NOMO-1 treated with DMSO at 0.1 percent for 48 hours (cell line): ENCODE results near the gene USO1.
A peak's percentile ranks its signal among the peaks of the same experiment; 100 is the strongest.
"Not testable (repeated sequence)": the region's sequence is repeated elsewhere in the genome, so short reads cannot be mapped to it uniquely, and the experiment has no call there.

ENCODE experiments used
- DNase-seq: peaks from one replicate; lab custom pipeline; 2025; ENCODE audit not compliant: unreplicated experiment; lab: John Stamatoyannopoulos, UW

USO1 gene

GRCh38 chr4:75769036-75769435, 44.7 kb downstream of the USO1 start:
- DNase-seq: no peak

DNA sequence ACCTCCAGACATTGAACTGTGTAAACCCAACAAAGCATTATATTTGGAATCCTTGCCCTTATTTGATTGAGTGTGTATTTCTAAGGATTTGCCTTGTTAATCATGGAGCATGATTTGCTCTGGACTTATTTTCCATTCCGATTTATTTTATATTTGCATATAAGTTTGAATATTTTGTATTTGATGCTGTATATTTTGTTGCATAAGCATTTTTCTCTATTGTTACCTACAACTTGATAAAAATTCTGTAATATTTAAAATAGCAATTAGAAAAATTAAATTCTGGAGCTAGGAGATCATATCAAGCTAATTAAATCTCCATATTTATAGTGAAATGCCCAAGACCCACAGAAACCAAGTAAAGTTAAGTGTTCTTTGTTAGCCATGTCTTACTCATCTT, 47.2 kb downstream of the USO1 start:
- DNase-seq: no peak

GRCh38 chr4:75777589-75777988, 53.2 kb downstream of the USO1 start:
- DNase-seq: no peak

- DNase-seq: no peak
Observed at GRCh38 chr4:75779105-75779757, 54.9 kb downstream of the USO1 start.

GRCh38 chr4:75781305-75781704, 56.9 kb downstream of the USO1 start:
- DNase-seq: no peak

GRCh38 chr4:75786526-75786925, 62.1 kb downstream of the USO1 start:
- no peak for DNase-seq

DNA sequence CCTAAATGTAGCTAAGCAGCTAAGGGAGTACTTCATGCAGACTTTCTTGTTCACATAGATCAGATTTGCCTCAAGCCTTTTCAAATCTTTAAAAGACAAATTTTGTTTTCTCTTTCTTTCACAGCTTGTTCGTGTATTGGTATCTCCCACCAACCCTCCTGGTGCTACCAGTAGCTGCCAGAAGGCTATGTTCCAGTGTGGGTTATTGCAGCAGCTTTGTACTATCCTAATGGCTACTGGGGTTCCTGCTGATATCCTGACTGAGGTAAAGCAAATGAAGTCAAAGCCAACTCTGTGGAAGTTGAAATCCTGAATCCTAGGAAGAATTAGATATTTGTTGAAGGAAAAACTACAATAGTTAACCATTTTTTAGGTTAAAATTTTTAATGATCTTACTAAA, 62.6 kb downstream of the USO1 start:
- no peak for DNase-seq

DNA sequence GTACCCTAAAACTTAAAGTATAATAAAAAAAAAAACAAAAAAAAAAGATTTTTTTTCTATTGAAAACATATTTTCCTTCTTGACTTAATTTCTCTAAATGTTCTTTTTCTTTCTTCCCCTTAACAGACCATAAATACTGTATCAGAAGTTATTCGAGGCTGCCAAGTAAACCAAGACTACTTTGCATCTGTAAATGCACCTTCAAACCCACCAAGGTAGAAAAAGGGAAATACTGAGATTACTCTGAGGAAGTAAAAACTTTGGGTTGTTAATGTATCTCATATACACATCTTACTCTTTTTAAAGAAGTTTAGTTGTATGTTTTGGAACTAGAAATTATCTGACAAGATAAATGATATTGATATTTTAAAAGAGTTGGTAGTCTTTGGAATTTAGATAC, 65.6 kb downstream of the USO1 start:
- no peak for DNase-seq

GRCh38 chr4:75800972-75801371, 76.6 kb downstream of the USO1 start:
- no peak for DNase-seq

- not testable (repeated sequence) for DNase-seq
Observed at GRCh38 chr4:75806035-75806434, 81.7 kb downstream of the USO1 start.

DNA sequence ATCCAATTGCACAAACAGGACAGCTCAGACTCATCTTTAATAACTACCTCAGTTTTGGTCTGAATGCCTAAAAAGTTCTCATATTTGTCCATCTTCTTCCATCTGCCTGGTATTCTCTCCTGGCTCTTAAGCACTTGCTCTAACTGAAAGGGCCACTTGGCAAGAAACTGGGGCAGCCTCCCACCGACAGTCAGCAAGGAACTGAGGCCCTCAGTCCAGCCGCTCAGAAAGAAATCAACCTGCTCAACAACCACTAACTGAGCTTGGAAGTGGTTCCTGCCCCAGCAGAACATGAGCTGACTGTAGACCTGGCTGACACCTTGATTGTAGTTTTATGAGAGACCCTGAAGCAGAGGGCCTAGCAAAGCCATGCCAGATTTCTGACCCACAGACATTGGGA, 93.5 kb downstream of the USO1 start:
- DNase-seq: no peak

DNA sequence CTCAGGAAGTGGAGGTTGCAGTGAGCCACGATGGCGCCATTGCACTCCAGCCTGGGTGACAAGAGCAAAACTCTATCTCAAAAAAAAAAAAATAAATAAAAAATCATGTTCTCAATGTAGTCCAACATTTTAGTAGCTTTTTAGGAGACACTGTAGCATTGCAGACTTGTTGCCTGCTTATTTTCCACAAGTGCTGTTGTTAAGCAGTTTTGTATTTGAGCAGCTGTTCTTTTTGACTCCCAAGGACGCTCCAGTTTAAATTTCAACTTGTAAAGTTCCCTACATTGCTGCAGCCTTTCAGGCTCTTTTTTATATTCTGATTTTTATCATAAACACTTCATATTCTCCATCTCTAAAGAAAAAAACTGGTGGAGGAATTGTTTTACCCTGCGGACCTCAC, 94.7 kb downstream of the USO1 start:
- no peak for DNase-seq

- no peak for DNase-seq
Observed at GRCh38 chr4:75820197-75820596, 95.8 kb downstream of the USO1 start.

DNA sequence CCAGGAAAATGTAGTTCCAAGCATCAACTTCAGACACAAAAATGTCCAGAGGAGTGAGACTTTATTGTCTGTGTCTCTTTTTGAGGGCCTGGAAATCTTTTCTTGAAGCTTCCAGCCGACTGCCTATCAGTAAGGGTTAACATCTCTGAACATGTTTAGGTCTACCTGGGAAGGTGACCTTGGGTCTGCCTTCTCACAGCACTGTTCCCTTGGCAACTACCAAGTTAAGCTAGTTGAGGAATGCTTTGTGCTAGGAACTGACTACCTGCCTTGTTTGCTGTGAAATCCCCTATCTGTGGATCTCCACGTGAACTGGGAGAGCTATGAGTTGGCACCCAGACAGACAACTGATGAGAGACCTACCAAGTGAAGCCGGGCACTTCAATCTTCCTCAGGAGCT, 96.3 kb downstream of the USO1 start:
- no peak for DNase-seq

DNA sequence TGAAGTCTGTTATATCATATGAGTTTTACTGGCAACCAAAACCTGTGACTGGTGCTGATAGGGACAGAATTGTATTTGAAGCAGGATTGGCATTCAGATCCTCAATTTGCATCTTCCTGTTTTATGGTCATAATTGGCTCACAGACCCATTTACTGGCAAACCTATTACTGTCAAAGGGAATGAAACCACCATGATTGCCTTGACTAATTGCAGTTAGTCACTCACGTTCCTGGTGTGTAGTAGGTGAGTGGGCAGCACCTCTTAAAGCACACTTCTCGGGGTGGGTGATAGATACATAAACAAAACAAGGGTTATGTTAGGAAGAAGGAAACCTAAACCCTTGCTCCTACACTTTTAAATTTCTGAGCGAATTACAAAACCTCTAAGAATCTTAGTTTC, 96.8 kb downstream of the USO1 start:
- peak; percentile 8 for DNase-seq

- DNase-seq: no peak
Observed at GRCh38 chr4:75821966-75822365, 97.6 kb downstream of the USO1 start.

- DNase-seq: no peak
Observed at GRCh38 chr4:75822416-75822815, 98.0 kb downstream of the USO1 start.

- no peak for DNase-seq
Observed at GRCh38 chr4:75823812-75824211, 99.4 kb downstream of the USO1 start.

GRCh38 chr4:75830906-75831305, 106.5 kb downstream of the USO1 start:
- DNase-seq: no peak

GRCh38 chr4:75831856-75832405, 107.6 kb downstream of the USO1 start:
- peak; percentile 80 for DNase-seq

DNA sequence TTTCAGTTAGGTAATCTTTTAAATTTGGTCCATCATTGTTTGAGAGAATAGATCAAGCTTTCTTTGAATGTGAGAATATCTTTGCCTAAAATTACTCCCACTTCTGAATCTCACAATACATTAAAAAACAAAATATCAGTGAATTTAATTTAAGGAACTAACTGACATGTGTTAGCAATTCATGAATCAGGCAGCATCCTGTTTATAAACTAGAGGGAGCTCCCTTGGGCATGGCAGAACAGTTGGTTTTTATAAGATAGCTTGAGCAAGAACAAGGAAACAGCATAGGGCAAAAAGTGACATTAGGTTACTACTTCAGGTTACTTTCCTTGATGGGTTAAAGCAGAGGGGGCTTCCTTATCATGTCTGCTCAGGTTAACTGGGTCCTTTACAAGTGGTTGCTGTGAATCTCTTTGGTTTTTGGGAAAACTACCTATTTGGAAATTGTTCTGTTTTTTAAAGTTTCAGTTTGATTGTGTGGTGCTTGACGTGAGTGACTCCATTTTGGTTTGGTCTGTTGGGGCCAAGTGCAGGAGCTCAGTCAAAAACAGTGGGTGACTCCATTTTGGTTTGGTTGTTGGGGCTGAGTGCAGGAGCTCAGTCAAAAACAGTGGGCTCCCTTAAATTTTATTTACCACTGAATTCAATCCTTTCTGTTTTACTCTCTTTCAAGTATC, 109.9 kb downstream of the USO1 start:
- peak; percentile 16 for DNase-seq

- no peak for DNase-seq
Observed at GRCh38 chr4:75834772-75835154, 110.4 kb downstream of the USO1 start.
